SJSA1 (cell line): Measurements from ENCODE around the gene DUS4L. TPM values are rescaled to one million over a fixed set of nuclear protein-coding genes. Genes with fewer than 3 reads are reported as not detected.
A peak's percentile ranks its signal among the peaks of the same experiment; 100 is the strongest.

ENCODE experiments used
- DNase-seq, 2 experiments: peaks; one replicate each; pipeline ENCODE4 v3.0.0-alpha.2; 2015 to 2020; ENCODE audit warnings: low spot score in 2 of 2, low read depth in 1 of 2
- H3K27ac ChIP-seq: fragments of 250-450 bp; sonication (Bioruptor Pico); 2 replicates; pipeline ENCODE4 v1.5.1; 2020; ENCODE audit warnings: mild to moderate bottlenecking, moderate library complexity
- H3K27me3 ChIP-seq: fragments of 250-450 bp; sonication (Bioruptor Pico); replicated peaks from 2 replicates; pipeline ENCODE4 v1.5.1; 2020; ENCODE audit warnings: mild to moderate bottlenecking, moderate library complexity
- H3K36me3 ChIP-seq: fragments of 250-450 bp; sonication (Bioruptor Pico); 2 replicates; pipeline ENCODE4 v1.5.1; 2020; ENCODE audit warnings: mild to moderate bottlenecking
- H3K4me1 ChIP-seq: fragments of 250-450 bp; sonication (Bioruptor Pico); replicated peaks from 2 replicates; pipeline ENCODE4 v1.6.1; 2021; ENCODE audit warnings: mild to moderate bottlenecking
- H3K4me3 ChIP-seq: fragments of 250-450 bp; sonication (Bioruptor Pico); 2 replicates; pipeline ENCODE4 v1.5.1; 2020; ENCODE audit warnings: mild to moderate bottlenecking
- H3K9me3 ChIP-seq: fragments of 250-450 bp; sonication (Bioruptor Pico); replicated peaks from 2 replicates; pipeline ENCODE4 v1.5.1; 2020; ENCODE audit warnings: mild to moderate bottlenecking
- total RNA-seq: library from RNA; depleted of rRNA; stranded (reverse); fragments of >200 nt; shearing (Covaris generic); gene quantifications from 2 replicates; pipeline ENCODE4 v1.2.3, GENCODE V29; 2014

DUS4L gene
- total RNA-seq, 1 experiment from 2014 or later: 9.0 TPM

DNA sequence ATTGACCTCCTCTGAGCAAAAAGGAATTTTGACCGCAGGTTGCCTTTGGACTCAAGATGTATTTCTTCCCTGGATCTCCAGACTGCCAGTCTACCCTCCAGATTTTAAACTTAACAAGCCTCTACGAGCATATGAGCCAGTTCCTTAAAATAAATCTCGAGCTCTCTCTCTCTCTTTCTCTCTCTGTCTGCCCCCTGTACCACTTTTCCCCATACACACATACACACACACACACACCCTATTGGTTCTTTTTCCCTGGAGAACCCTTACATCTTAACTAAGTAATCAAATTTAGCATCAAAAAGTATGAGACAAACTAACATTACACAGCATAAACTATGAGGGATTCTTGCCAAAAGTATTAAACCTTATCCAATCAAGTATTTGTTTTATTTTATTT is 27.6 kb downstream of the DUS4L start:
- DNase-seq: no peak
- H3K4me1 ChIP-seq: peaks cover 18% of the 10 kb centered on the region

DNA sequence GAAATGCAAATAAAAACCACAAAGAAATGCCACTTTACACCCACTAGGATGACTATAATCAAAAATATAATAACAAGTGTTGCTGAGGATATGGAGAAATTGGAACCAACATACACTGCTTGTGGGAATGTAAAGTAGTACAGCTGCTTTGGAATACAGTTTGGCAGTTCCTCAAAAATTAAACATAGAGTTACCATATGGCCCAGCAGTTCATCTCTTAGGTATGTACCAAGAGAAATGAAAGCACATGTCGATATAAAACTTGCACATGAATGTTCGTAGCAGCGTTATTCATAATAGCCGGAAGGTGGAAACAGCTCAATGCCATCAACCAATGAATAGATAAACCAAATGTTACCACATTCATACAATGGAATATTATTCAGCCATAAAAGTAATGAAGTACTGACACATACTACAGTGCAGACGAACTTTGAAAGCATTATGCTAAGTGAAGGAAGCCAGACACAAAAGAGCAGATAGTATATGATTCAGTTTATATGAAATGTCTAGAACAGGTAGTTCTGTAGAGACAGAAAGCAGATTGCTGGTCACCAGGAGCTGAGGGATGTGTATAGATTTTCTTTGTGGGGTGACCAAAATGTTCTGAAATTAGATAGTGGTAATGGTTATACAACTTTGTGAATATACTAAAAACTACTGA is 28.7 kb downstream of the DUS4L start:
- H3K4me1 ChIP-seq: peaks cover 26% of the 10 kb centered on the region
- no peak overlapping the region for H3K27ac ChIP-seq
- peaks cover 36% of the 10 kb centered on the region for H3K36me3 ChIP-seq
- no peak overlapping the region for H3K4me3 ChIP-seq
- no peak for DNase-seq
- no peaks in the 10 kb centered on the region for H3K9me3 ChIP-seq
- H3K27me3 ChIP-seq: no peaks in the 10 kb centered on the region

More for the DNA sequence above, 27.6 kb downstream of the DUS4L start:
- Histone ChIP-seq H3K9me3 (no peaks in the 10 kb centered on the region), H3K4me3 (no peak overlapping the region), H3K27ac (no peak overlapping the region), H3K27me3 (no peaks in the 10 kb centered on the region), H3K36me3 (peaks cover 37% of the 10 kb centered on the region)

DNA sequence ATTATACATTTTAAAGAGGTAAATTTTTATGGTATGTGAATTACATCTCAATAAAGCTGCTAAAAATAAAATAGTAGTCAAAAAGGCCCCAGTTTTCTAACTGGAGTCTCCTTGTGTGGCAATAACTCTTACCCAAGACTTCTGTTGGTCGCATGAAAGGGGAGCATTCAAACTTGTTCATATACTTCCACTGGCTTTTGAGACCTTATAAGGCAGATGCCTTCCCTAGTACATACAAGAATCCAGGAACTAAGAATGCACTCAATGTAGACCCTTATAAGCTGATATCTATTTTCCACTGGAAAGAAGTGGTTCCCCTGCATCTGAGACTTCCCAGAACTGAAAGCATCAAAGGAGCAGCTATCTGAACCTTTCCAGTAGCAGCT is 29.2 kb downstream of the DUS4L start:
- peaks cover 42% of the 10 kb centered on the region for H3K36me3 ChIP-seq
- H3K27me3 ChIP-seq: no peaks in the 10 kb centered on the region
- H3K4me3 ChIP-seq: no peak overlapping the region
- no peak for DNase-seq
- no peak overlapping the region for H3K27ac ChIP-seq
- H3K4me1 ChIP-seq: peaks cover 26% of the 10 kb centered on the region
- H3K9me3 ChIP-seq: no peaks in the 10 kb centered on the region

DNA sequence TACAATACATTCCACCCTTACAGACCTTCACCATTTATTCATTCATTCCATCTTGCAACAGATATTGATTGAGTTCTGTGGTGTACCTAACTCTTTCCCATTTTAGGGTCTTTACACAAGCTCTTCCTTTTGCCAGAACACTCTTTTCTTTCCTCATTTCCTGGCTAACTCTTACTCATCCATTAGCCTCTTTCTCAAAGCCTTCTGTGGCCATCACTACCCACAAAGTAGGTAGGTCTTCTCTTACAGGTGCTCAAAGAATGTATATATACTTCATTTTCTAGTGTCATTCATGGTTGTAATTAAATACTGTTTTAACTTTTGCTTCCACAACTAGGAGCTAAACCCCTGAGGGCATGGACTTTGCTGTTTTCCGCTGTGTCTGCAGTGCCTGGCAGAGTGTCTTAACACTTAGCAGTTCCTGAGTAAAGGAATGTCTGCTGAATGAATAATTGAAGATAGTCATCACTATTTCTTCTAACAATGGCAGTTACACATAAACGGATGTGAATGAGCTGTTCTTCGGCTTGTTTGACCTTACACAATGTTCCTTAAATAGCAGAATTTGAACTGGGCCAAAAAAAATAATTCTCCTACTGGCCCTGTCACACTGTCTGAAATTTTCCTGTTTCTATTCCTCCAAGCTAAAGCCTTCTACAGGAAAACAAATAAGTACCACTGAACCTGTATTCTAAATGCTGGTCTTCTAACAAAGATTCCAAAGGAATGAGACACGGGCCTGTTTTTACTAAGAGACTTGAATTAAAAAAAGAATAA is 31.4 kb downstream of the DUS4L start:
- H3K4me3 ChIP-seq: no peak overlapping the region
- no peaks in the 10 kb centered on the region for H3K27me3 ChIP-seq
- H3K4me1 ChIP-seq: peaks cover 26% of the 10 kb centered on the region
- peak overlapping the region; percentile 77 for H3K27ac ChIP-seq
- H3K9me3 ChIP-seq: no peaks in the 10 kb centered on the region
- peaks cover 34% of the 10 kb centered on the region for H3K36me3 ChIP-seq
- DNase-seq: peak; percentile 75 to 89

DNA sequence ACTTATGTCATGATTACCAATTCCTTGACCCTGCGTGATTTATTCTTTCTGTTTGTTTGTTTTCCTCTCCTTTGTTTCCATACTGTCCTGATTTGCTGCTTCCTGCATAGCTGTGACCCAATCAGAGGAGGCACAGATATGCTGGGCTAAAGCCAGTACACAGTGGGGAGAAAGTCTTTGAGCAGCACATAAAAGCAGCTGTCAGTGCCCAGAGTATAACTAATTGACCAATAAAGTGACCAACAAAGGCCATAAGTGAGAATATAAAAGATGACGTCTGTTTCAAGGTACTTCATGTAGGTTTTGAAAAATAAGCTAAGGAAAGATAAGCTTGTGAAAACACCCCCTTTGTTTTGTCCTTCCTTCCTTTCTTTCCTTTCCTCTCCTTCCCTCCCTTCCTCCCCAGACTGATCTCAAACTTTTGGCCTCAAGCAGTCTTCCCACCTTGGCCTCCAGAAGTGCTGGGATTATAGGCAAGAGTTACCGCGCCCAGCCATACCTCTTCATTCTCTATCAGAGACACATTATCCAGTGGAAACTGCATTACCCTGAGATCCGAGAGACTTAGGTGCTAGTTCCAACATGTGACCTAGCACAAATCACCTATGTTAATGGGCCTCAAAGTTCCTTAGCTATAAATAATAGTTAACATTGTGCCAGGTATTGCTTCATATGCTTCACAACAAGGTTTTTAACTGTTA is 33.3 kb downstream of the DUS4L start:
- Histone ChIP-seq H3K27ac (peak overlapping the region; percentile 77), H3K4me1 (peaks cover 26% of the 10 kb centered on the region), H3K36me3 (peaks cover 43% of the 10 kb centered on the region), H3K9me3 (no peaks in the 10 kb centered on the region), H3K27me3 (no peaks in the 10 kb centered on the region), H3K4me3 (no peak overlapping the region)
- DNase-seq: peak in 1 of 2 experiments; percentile 41

DNA sequence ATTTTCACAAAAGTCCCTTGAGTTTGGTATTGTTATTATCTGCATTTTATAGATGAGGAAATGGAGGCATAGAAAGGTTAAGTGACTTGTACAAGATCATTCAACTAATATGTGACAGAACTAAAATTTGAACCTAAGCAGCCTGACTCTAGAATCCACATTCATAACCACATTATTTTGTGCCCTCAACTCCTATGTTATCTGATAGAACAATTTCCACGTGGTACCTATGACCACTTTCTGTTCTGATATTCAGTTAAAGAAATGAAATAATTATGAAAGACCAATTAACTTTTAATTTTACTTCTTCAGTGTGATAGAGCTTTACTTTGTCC is 33.8 kb downstream of the DUS4L start:
- no peak for DNase-seq
- Histone ChIP-seq H3K9me3 (no peaks in the 10 kb centered on the region), H3K27ac (no peak overlapping the region), H3K4me3 (no peak overlapping the region), H3K36me3 (peaks cover 45% of the 10 kb centered on the region), H3K4me1 (peaks cover 26% of the 10 kb centered on the region), H3K27me3 (no peaks in the 10 kb centered on the region)

DNA sequence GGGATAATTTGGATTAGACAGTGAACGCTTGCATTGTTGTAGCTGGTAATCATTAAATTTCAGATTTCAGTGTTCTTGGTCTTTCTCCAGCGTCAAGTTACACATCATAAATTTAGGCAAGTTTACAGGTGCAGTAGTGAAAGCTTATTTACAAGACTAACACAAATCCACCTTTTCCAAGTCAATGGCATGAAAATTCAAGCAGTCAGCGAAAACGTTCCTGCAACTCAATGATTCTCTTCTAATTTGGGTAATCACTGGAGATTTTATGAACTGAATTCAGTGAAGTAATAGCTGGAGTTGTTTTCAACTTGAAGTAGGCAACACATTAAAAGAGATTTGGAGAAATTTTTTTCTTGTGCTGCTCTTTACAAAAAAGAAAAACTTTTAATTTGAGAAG is 34.2 kb downstream of the DUS4L start:
- H3K27ac ChIP-seq: no peak overlapping the region
- peaks cover 26% of the 10 kb centered on the region for H3K4me1 ChIP-seq
- H3K27me3 ChIP-seq: no peaks in the 10 kb centered on the region
- no peak overlapping the region for H3K4me3 ChIP-seq
- no peaks in the 10 kb centered on the region for H3K9me3 ChIP-seq
- H3K36me3 ChIP-seq: peaks cover 47% of the 10 kb centered on the region
- DNase-seq: no peak

DNA sequence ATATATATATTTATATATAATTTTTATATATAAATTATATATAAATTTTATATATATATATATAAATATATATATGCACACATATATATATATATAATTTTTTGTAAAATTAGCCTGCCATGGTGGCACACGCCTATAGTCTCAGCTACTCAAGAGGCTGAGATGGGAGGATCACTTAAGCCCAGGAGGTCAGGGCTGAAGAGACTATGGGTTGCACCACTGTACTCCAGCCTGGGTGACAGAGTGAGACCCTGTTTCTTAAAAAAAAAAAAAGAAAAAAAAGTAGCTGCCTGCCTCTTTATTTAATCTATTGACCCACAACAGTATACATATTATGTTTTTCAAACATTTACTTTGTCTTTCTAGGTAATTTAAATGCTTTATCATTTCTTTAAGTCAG is 35.5 kb downstream of the DUS4L start:
- H3K4me3 ChIP-seq: no peak overlapping the region
- peaks cover 26% of the 10 kb centered on the region for H3K4me1 ChIP-seq
- no peak overlapping the region for H3K27ac ChIP-seq
- H3K27me3 ChIP-seq: no peaks in the 10 kb centered on the region
- DNase-seq: no peak
- peaks cover 46% of the 10 kb centered on the region for H3K36me3 ChIP-seq
- no peaks in the 10 kb centered on the region for H3K9me3 ChIP-seq

DNA sequence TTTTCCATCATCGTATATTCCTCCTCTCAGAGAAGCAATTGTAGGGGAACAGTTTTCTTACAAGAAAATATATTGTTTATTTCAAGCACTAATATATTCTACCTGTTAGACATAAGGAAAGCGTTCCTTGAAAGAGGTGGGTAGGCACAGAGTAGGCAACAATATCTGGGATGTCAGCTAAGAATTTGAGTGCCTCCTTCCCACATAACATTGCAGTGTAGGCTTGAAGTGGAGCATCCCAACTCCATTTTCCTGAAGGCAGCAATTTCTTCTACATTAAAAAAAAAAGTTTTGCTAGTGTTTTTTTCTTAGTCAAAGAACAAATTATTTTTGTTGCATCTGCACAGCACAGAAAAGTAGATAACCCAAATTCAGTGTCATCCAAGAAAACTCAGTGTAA is 37.0 kb downstream of the DUS4L start:
- no peak overlapping the region for H3K27ac ChIP-seq
- no peaks in the 10 kb centered on the region for H3K27me3 ChIP-seq
- no peak for DNase-seq
- H3K4me1 ChIP-seq: peaks cover 14% of the 10 kb centered on the region
- no peak overlapping the region for H3K4me3 ChIP-seq
- H3K36me3 ChIP-seq: peaks cover 47% of the 10 kb centered on the region
- H3K9me3 ChIP-seq: no peaks in the 10 kb centered on the region

DNA sequence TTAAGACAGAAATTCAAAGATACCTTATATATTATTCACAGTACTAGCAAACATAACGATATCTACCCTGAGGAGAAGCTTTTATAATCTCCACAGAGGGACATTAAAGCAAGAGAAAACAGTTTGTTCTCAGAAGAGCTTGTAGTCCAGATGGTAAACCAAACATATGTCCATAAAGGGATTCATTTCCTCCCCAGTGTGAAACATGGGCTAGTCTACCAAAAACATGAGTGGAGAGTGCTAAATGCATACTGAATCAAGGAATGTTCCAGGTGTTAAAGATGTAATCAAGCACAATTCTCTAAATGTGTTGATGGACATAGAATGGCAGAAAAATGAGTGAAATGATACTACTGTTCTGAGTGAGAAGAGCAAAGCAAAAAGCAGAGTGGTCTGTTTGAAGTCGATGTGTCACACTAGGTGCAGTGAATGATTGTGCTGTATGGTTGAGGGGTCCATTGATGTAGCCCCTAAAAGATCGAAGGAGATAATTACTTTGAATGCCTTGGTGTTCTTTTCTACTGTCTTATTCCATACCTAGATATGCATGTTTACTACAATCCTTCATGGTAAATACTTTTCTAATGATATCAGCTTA is 41.5 kb downstream of the DUS4L start:
- Histone ChIP-seq H3K27me3 (no peaks in the 10 kb centered on the region), H3K27ac (no peak overlapping the region), H3K4me1 (no peaks in the 10 kb centered on the region), H3K9me3 (no peaks in the 10 kb centered on the region), H3K36me3 (peaks cover 45% of the 10 kb centered on the region), H3K4me3 (no peak overlapping the region)
- no peak for DNase-seq

DNA sequence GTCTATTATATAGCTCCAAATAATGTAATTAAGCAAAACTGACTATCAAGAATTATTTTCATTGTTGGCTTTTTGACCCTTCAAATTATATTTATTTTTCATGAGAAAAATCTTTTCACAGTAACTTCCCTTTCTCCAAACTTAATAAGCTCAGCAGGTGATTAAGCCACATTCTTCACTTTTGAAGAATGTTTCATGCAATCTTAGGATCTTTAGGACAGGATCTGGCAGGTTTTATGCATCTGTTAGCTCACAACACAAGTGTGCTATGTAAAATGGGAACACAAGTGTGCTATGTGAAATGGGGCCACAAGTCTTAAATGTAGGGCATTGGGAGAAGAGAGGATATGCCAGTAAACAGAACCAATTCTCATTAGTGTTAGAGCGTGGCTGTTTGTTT is 42.5 kb downstream of the DUS4L start:
- DNase-seq: no peak
- no peak overlapping the region for H3K27ac ChIP-seq
- no peaks in the 10 kb centered on the region for H3K27me3 ChIP-seq
- no peaks in the 10 kb centered on the region for H3K4me1 ChIP-seq
- H3K36me3 ChIP-seq: peaks cover 43% of the 10 kb centered on the region
- H3K4me3 ChIP-seq: no peak overlapping the region
- no peaks in the 10 kb centered on the region for H3K9me3 ChIP-seq

DNA sequence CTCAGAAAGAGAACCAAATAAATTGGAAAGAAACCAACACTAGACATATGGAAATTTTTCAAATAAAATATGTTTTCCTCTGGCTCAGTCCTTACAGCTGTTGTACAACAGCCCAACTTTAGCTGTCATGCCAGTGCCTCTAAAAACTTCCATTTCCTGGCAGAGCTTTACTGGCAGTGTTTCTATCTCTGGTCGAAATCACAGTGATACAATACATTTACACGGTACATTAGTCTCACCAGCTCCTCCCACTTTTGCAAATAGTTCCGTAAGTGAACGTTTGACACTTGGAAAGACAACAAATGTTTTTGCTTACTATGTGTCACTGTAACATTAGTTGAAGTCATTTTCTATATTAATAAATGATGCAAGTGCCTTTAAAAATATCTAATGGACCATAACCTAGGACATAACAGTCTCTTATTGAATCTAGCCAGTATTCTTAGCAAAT is 46.1 kb downstream of the DUS4L start:
- Histone ChIP-seq H3K27ac (no peak overlapping the region), H3K9me3 (no peaks in the 10 kb centered on the region), H3K4me3 (no peak overlapping the region), H3K27me3 (no peaks in the 10 kb centered on the region), H3K4me1 (no peaks in the 10 kb centered on the region; the same call in 1 of the 2 replicates), H3K36me3 (peaks cover 41% of the 10 kb centered on the region)
- no peak for DNase-seq

DNA sequence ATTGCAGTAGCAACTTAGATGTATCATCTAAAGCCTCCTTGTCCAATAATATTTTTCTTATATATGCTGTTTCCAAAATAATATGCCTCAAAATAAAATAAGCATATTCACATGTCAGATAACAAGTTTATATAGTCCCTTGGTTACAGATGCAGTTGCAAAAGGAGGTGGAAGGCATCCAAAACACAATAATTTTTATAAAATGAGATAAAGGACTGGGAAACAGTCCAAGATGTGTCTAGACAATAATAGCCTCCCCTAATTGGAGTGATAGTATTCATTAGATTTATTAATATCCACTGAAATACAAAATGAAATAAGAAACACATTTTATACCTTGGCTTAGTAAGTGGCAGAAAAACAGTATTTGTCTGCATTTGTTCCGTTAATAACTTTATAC is 46.6 kb downstream of the DUS4L start:
- Histone ChIP-seq H3K9me3 (no peaks in the 10 kb centered on the region), H3K36me3 (peaks cover 40% of the 10 kb centered on the region), H3K27ac (no peak overlapping the region), H3K27me3 (no peaks in the 10 kb centered on the region), H3K4me1 (no peaks in the 10 kb centered on the region; the same call in 1 of the 2 replicates), H3K4me3 (no peak overlapping the region)
- DNase-seq: no peak

DNA sequence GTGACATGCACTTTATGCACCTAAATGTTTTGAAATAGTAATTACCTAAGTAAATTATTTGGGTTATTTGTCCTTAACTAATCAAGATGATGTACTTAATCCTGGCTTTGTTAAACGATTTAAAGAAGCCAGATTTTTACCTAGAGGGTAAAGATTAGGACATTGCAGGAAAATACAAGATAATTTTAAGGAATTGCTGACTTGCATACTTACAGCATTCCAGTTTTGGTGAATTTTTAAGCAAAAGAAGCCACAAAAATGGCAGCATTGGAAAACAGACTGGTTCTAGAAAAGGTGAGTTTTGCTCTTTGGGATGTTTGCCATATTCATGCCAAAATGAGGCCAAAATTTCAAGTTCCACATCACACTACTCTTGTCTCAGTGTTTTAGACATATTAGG is 49.7 kb downstream of the DUS4L start:
- no peaks in the 10 kb centered on the region; the same call in 1 of the 2 replicates for H3K4me1 ChIP-seq
- H3K36me3 ChIP-seq: peaks cover 44% of the 10 kb centered on the region
- no peak overlapping the region for H3K4me3 ChIP-seq
- no peaks in the 10 kb centered on the region for H3K27me3 ChIP-seq
- H3K9me3 ChIP-seq: no peaks in the 10 kb centered on the region
- no peak for DNase-seq
- no peak overlapping the region for H3K27ac ChIP-seq
